ENCODE measurements around the gene LLCFC1. TPM values are rescaled to one million over a fixed set of nuclear protein-coding genes. Genes with fewer than 3 reads are reported as not detected.

The LLCFC1 gene
- total RNA-seq, 2 donors from 2014 or later, result 6.4 TPM; not detected in 1

- TF ChIP-seq POLR2A (IDR thresholded peaks at IDR 0.05) (no peak), POLR2AphosphoS5 (IDR thresholded peaks at IDR 0.05) (no peak), CTCF (IDR thresholded peaks at IDR 0.05) (no peak)
- no peaks in the 10 kb centered on the region for H3K27me3 ChIP-seq (replicated peaks; ENCODE audit: insufficient read depth)
- H3K4me1 ChIP-seq (replicated peaks), result peaks cover 8% of the 10 kb centered on the region
- no peak overlapping the region for H3K4me3 ChIP-seq
- no peaks in the 10 kb centered on the region for H3K9me3 ChIP-seq
- H3K27ac ChIP-seq, result peak overlapping the region in 1 of 2 donors; percentile 14
- H3K36me3 ChIP-seq, result no peaks in the 10 kb centered on the region
- WGBS, result 84% methylated on average over 5 of the region's 5 CpGs
- no peak for DNase-seq (ENCODE audit: low spot score)
- intact Hi-C loops (cut with DNase I), result no loop called here
Measured at GRCh38 chr7:142892951-142893350, 46.3 kb upstream of the LLCFC1 start.

GRCh38 chr7:142894112-142894984 lies 44.9 kb upstream of the LLCFC1 start:
- Histone ChIP-seq H3K27ac (peak overlapping the region in 1 of 2 donors; percentile 71), H3K27me3 (replicated peaks; ENCODE audit: insufficient read depth) (no peaks in the 10 kb centered on the region), H3K9me3 (no peaks in the 10 kb centered on the region), H3K4me1 (replicated peaks) (peaks cover 8% of the 10 kb centered on the region), H3K36me3 (no peaks in the 10 kb centered on the region), H3K4me3 (no peak overlapping the region)
- intact Hi-C loops (cut with DNase I), result no loop called here
- TF ChIP-seq CTCF (IDR thresholded peaks at IDR 0.05) (no peak), POLR2AphosphoS5 (IDR thresholded peaks at IDR 0.05) (no peak), POLR2A (IDR thresholded peaks at IDR 0.05) (no peak)
- DNase-seq (ENCODE audit: low spot score), result no peak
- 65% methylated on average over 12 of the region's 12 CpGs for WGBS

GRCh38 chr7:142894985-142895593 lies 44.2 kb upstream of the LLCFC1 start:
- Histone ChIP-seq H3K36me3 (no peaks in the 10 kb centered on the region), H3K27me3 (replicated peaks; ENCODE audit: insufficient read depth) (no peaks in the 10 kb centered on the region), H3K27ac (peak overlapping the region; percentile 46 to 71), H3K4me1 (replicated peaks) (peaks cover 8% of the 10 kb centered on the region), H3K9me3 (no peaks in the 10 kb centered on the region), H3K4me3 (no peak overlapping the region)
- DNase-seq (ENCODE audit: low spot score), result no peak
- intact Hi-C loops (cut with DNase I), result no loop called here
- WGBS, result 25% methylated on average over 6 of the region's 6 CpGs
- no peak for TF ChIP-seq POLR2A (IDR thresholded peaks at IDR 0.05)
- TF ChIP-seq POLR2AphosphoS5 (IDR thresholded peaks at IDR 0.05), result peak; percentile 71
- TF ChIP-seq CTCF (IDR thresholded peaks at IDR 0.05), result no peak

GRCh38 chr7:142896151-142896550 lies 43.1 kb upstream of the LLCFC1 start:
- peak overlapping the region; percentile 46 to 71 for H3K27ac ChIP-seq
- H3K36me3 ChIP-seq, result no peaks in the 10 kb centered on the region
- H3K9me3 ChIP-seq, result no peaks in the 10 kb centered on the region
- H3K4me3 ChIP-seq, result no peak overlapping the region
- no peaks in the 10 kb centered on the region for H3K27me3 ChIP-seq (replicated peaks; ENCODE audit: insufficient read depth)
- DNase-seq (ENCODE audit: low spot score), result no peak
- no peak for TF ChIP-seq POLR2AphosphoS5 (IDR thresholded peaks at IDR 0.05)
- no peak for TF ChIP-seq CTCF (IDR thresholded peaks at IDR 0.05)
- H3K4me1 ChIP-seq (replicated peaks), result peaks cover 8% of the 10 kb centered on the region
- intact Hi-C loops (cut with DNase I), result no loop called here
- WGBS, result 72% methylated on average over 3 of the region's 3 CpGs
